ENCODE measurements around the gene BLID. TPM values are rescaled to one million over a fixed set of nuclear protein-coding genes. Genes with fewer than 3 reads are reported as not detected.

BLID gene
- total RNA-seq, 1 donor from 2014 or later, result 0.57 TPM

- intact Hi-C loops (cut with DNase I), result loop anchor here (5.0 to 10.0 kb wide), 3 partner anchors 78 to 396 kb away; no protein-coding TSS in a partner anchor
Measured at GRCh38 chr11:122108828-122109227, 7.2 kb downstream of the BLID start.

GRCh38 chr11:122108192-122108799 lies 7.7 kb downstream of the BLID start:
- intact Hi-C loops (cut with DNase I), result loop anchor here (5.0 to 10.0 kb wide), 3 partner anchors 79 to 397 kb away; no protein-coding TSS in a partner anchor
- no peak for DNase-seq (ENCODE audit: low spot score)

More at GRCh38 chr11:122108828-122109227, 7.2 kb downstream of the BLID start:
- DNase-seq (ENCODE audit: low spot score), result no peak

GRCh38 chr11:122107566-122107965 lies 8.4 kb downstream of the BLID start:
- no peak for DNase-seq (ENCODE audit: low spot score)

GRCh38 chr11:122107045-122107444 lies 9.0 kb downstream of the BLID start:
- intact Hi-C loops (cut with DNase I), result loop anchor here (5.0 to 10.0 kb wide), 3 partner anchors 80 to 398 kb away; no protein-coding TSS in a partner anchor
- DNase-seq (ENCODE audit: low spot score), result no peak

More at GRCh38 chr11:122107566-122107965, 8.4 kb downstream of the BLID start:
- intact Hi-C loops (cut with DNase I), result loop anchor here (5.0 to 10.0 kb wide), 3 partner anchors 80 to 397 kb away; no protein-coding TSS in a partner anchor

GRCh38 chr11:122105044-122105758 lies 10.8 kb downstream of the BLID start:
- intact Hi-C loops (cut with DNase I), result loop anchor here (5.0 to 10.0 kb wide), 3 partner anchors 82 to 400 kb away; no protein-coding TSS in a partner anchor
- DNase-seq (ENCODE audit: low spot score), result no peak

GRCh38 chr11:122104341-122104740 lies 11.7 kb downstream of the BLID start:
- intact Hi-C loops (cut with DNase I), result loop anchor here (5.0 to 10.0 kb wide), 5 partner anchors 53 to 400 kb away; no protein-coding TSS in a partner anchor
- DNase-seq (ENCODE audit: low spot score), result no peak

- intact Hi-C loops (cut with DNase I), result loop anchor here (2.0 to 10.0 kb wide), 6 partner anchors 54 to 401 kb away; no protein-coding TSS in a partner anchor
- DNase-seq (ENCODE audit: low spot score), result no peak
Measured at GRCh38 chr11:122103726-122104125, 12.3 kb downstream of the BLID start.

- no peak for DNase-seq (ENCODE audit: low spot score)
Measured at GRCh38 chr11:122103321-122103720, 12.7 kb downstream of the BLID start.

GRCh38 chr11:122102426-122102825 lies 13.6 kb downstream of the BLID start:
- intact Hi-C loops (cut with DNase I), result loop anchor here (2.0 to 10.0 kb wide), 6 partner anchors 55 to 402 kb away; no protein-coding TSS in a partner anchor
- DNase-seq (ENCODE audit: low spot score), result no peak

More at GRCh38 chr11:122103321-122103720, 12.7 kb downstream of the BLID start:
- intact Hi-C loops (cut with DNase I), result loop anchor here (2.0 to 10.0 kb wide), 6 partner anchors 54 to 401 kb away; no protein-coding TSS in a partner anchor

GRCh38 chr11:122101625-122102291 lies 14.3 kb downstream of the BLID start:
- DNase-seq (ENCODE audit: low spot score), result no peak

GRCh38 chr11:122100756-122101080 lies 15.3 kb downstream of the BLID start:
- DNase-seq (ENCODE audit: low spot score), result no peak
- intact Hi-C loops (cut with DNase I), result loop anchor here (1.0 to 10.0 kb wide), 6 partner anchors 57 to 444 kb away; no protein-coding TSS in a partner anchor

More at GRCh38 chr11:122101625-122102291, 14.3 kb downstream of the BLID start:
- intact Hi-C loops (cut with DNase I), result loop anchor here (1.0 to 10.0 kb wide), 7 partner anchors 56 to 445 kb away; no protein-coding TSS in a partner anchor

- intact Hi-C loops (cut with DNase I), result loop anchor here (5.0 to 10.0 kb wide), 5 partner anchors 57 to 405 kb away; no protein-coding TSS in a partner anchor
Measured at GRCh38 chr11:122100037-122100755, 15.8 kb downstream of the BLID start.

GRCh38 chr11:122099374-122100036 lies 16.5 kb downstream of the BLID start:
- no peak for DNase-seq (ENCODE audit: low spot score)
- intact Hi-C loops (cut with DNase I), result loop anchor here (5.0 to 10.0 kb wide), 5 partner anchors 58 to 405 kb away; no protein-coding TSS in a partner anchor

More at GRCh38 chr11:122100037-122100755, 15.8 kb downstream of the BLID start:
- DNase-seq (ENCODE audit: low spot score), result no peak

- intact Hi-C loops (cut with DNase I), result no loop called here
- no peak for DNase-seq (ENCODE audit: low spot score)
Measured at GRCh38 chr11:122098261-122098980, 17.6 kb downstream of the BLID start.

GRCh38 chr11:122097419-122098001 lies 18.5 kb downstream of the BLID start:
- intact Hi-C loops (cut with DNase I), result no loop called here
- DNase-seq (ENCODE audit: low spot score), result no peak

- intact Hi-C loops (cut with DNase I), result no loop called here
- no peak for DNase-seq (ENCODE audit: low spot score)
Measured at GRCh38 chr11:122096272-122097112, 19.5 kb downstream of the BLID start.

Data from cardiac septum (tissue), 1 donor.